ENCODE results near the gene MSH5. TPM values are rescaled to one million over a fixed set of nuclear protein-coding genes. Genes with fewer than 3 reads are reported as not detected.

MSH5 gene
- total and polyA plus RNA-seq, 9 of the 15 experiments (the other 6 are each of a cell fraction or from before 2014, with no cell fraction given), result 12.5 to 104 (median 46.6) TPM

- TF ChIP-seq ZBTB33 (CRISPR knock-in tag; IDR thresholded peaks at IDR 0.05), result no peak
- TF ChIP-seq FOSL1 (tag; conservative IDR thresholded peaks at IDR 0.05), result peak; percentile 59
- peak; percentile 18; the same call in 1 of the 2 replicates for TF ChIP-seq SMARCE1 (IDR thresholded peaks at IDR 0.05)
- no peak for TF ChIP-seq ZNF282 (CRISPR knock-in tag; IDR thresholded peaks at IDR 0.05)
- no peak for TF ChIP-seq RREB1 (CRISPR knock-in tag; IDR thresholded peaks at IDR 0.05)
- TF ChIP-seq MXD1 (CRISPR knock-in tag; IDR thresholded peaks at IDR 0.05; ENCODE audit: borderline replicate concordance, poor library complexity, severe bottlenecking), result no peak
- TF ChIP-seq ZNF384 (IDR thresholded peaks at IDR 0.05; ENCODE audit: low read depth, low read length), result peak; percentile 81
- no peak for TF ChIP-seq ZNF551 (CRISPR knock-in tag; IDR thresholded peaks at IDR 0.05)
Measured at GRCh38 chr6:31771992-31772358, 32.2 kb downstream of the MSH5 start (continued).
